ENCODE measurements around the gene INTS13. TPM values are rescaled to one million over a fixed set of nuclear protein-coding genes. Genes with fewer than 3 reads are reported as not detected.

INTS13 gene
- 17.8 and 21.0 TPM in 2 replicates for total RNA-seq
- 18.9 and 33.9 TPM in 2 replicates for polyA plus RNA-seq

GRCh38 chr12:26937863-26938700, at the start of gene INTS13, which contains the start of gene FGFR1OP2:
INTS13 (minus strand) TSS chr12:26937981; CDS start chr12:26936803, 1,178 bp downstream.
FGFR1OP2 (plus strand) TSS chr12:26938470; CDS start chr12:26954159, 15,689 bp downstream.
- Histone ChIP-seq H3K27me3 (no peaks in the 10 kb centered on the region), H3K4me1 (ENCODE audit: low read depth) (peaks cover 21% of the 10 kb centered on the region), H3K4me3 (peak within 1 kb of the TSS; percentile 87), H3K27ac (peak within 1 kb of the TSS; percentile 97), H3K36me3 (no peaks in the 10 kb centered on the region), H3K9me3 (ENCODE audit: low read depth) (no peaks in the 10 kb centered on the region)
- DNase-seq (ENCODE audit: low read depth in 1 of 2, low spot score in 1 of 2) = peak; percentile 99 to 100
- TF ChIP-seq CTCF (IDR thresholded peaks at IDR 0.05; ENCODE audit: low read depth, low read length) = no peak

GRCh38 chr12:26982866-26983265, 45.1 kb upstream of the INTS13 start:
- Histone ChIP-seq H3K36me3 (no peaks in the 10 kb centered on the region), H3K4me1 (ENCODE audit: low read depth) (no peaks in the 10 kb centered on the region), H3K9me3 (ENCODE audit: low read depth) (no peaks in the 10 kb centered on the region), H3K27me3 (no peaks in the 10 kb centered on the region), H3K27ac (no peak overlapping the region), H3K4me3 (no peak overlapping the region)
- DNase-seq (ENCODE audit: low read depth in 1 of 2, low spot score in 1 of 2) = no peak
- no peak for TF ChIP-seq CTCF (IDR thresholded peaks at IDR 0.05; ENCODE audit: low read depth, low read length)

GRCh38 chr12:26979733-26980132, 42.0 kb upstream of the INTS13 start:
- Histone ChIP-seq H3K27me3 (no peaks in the 10 kb centered on the region), H3K4me3 (no peak overlapping the region), H3K27ac (no peak overlapping the region), H3K4me1 (ENCODE audit: low read depth) (no peaks in the 10 kb centered on the region), H3K36me3 (no peaks in the 10 kb centered on the region), H3K9me3 (ENCODE audit: low read depth) (no peaks in the 10 kb centered on the region)
- no peak for TF ChIP-seq CTCF (IDR thresholded peaks at IDR 0.05; ENCODE audit: low read depth, low read length)
- DNase-seq (ENCODE audit: low read depth in 1 of 2, low spot score in 1 of 2) = no peak

- Histone ChIP-seq H3K4me3 (no peak overlapping the region), H3K4me1 (ENCODE audit: low read depth) (no peaks in the 10 kb centered on the region), H3K36me3 (no peaks in the 10 kb centered on the region), H3K9me3 (ENCODE audit: low read depth) (no peaks in the 10 kb centered on the region), H3K27ac (no peak overlapping the region), H3K27me3 (no peaks in the 10 kb centered on the region)
- no peak for DNase-seq (ENCODE audit: low read depth in 1 of 2, low spot score in 1 of 2)
- no peak for TF ChIP-seq CTCF (IDR thresholded peaks at IDR 0.05; ENCODE audit: low read depth, low read length)
Observed at GRCh38 chr12:26978801-26979200, 41.0 kb upstream of the INTS13 start.

GRCh38 chr12:26976687-26977086, 38.9 kb upstream of the INTS13 start:
- Histone ChIP-seq H3K9me3 (ENCODE audit: low read depth) (no peaks in the 10 kb centered on the region), H3K27me3 (no peaks in the 10 kb centered on the region), H3K27ac (no peak overlapping the region), H3K4me1 (ENCODE audit: low read depth) (no peaks in the 10 kb centered on the region), H3K4me3 (no peak overlapping the region), H3K36me3 (peaks cover 5% of the 10 kb centered on the region)
- no peak for DNase-seq (ENCODE audit: low read depth in 1 of 2, low spot score in 1 of 2)
- TF ChIP-seq CTCF (IDR thresholded peaks at IDR 0.05; ENCODE audit: low read depth, low read length) = no peak

Measured in cardiac muscle cell (in vitro differentiated cells and primary cell).